HG02610 (cell line): Measurements from ENCODE around the gene GPRIN2.
"Not testable (repeated sequence)": the region's sequence is repeated elsewhere in the genome, so short reads cannot be mapped to it uniquely, and the experiment has no call there.

Experiments
- ATAC-seq: cut with Tn5 transposase; IDR thresholded peaks from one replicate; pipeline ENCODE4 v1.9.1; 2021; ENCODE audit warnings: mild to moderate bottlenecking, moderate library complexity; ENCODE audit not compliant: unreplicated experiment

The GPRIN2 gene

DNA sequence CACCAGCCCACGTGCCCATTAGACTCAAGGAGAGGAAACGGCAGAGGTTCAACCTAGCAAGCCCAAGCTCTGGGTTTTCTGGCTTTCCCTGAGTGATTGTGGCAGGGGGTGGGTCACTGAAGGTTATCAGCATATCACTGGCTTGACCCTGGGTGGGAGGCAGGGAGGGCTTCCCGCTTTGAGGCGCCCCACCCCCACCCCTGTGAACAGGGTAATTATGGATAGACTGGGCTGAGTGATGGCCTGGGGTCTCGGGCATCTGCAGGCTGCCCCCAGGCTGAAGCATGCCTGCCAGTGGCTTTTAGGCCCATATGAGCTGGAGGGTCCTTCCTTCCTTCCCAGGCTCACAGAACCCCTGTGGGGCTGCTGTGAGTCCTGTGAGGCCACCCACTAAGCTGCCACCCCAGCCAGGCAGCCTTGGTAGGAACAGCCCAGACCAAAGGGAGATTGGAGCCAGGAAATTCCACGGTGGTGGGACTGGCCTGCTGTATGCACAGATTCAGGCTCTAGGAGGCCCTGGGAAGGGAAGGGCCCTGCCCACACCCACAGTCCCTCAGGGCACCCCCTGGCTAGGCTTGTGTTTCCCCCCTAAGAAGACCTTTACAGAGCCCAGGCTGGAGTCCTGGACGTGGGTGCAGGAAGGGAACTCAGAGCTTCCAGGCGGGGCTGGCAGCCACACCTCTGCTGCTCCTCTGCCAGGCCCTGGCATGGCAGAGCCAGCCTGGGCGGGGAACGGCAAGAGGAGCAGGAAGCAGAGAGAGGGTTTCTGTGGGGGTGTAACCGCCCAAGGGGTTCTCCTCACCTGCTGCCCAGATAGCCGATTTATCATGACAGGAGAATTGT is 33.1 kb downstream of the GPRIN2 start:
- ATAC-seq = no peak

GRCh38 chr10:46522295-46523118 is 34.0 kb downstream of the GPRIN2 start:
- ATAC-seq = no peak

GRCh38 chr10:46520941-46521340 is 35.5 kb downstream of the GPRIN2 start:
- ATAC-seq = no peak

DNA sequence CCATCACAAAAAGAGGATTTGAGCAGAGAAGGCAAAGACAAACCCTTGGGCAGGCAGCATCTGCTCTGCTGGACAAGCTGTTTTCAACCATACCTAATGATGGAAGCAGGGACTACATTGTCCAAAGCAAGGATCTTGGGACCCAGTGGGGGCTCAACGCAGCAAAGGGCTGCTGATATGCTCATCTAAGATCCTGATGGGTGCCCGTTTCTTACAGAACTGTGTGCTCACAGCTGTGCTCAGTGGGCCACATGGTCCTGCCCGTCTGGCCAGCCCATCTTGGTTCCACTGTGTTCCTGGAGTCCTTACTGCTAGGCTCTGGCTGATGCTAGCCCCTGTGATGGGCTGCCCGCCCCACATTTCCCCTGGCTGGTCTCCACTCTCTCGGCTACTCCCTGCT is 36.1 kb downstream of the GPRIN2 start:
- no peak for ATAC-seq

GRCh38 chr10:46518028-46518725 is 38.3 kb downstream of the GPRIN2 start:
- ATAC-seq = no peak

DNA sequence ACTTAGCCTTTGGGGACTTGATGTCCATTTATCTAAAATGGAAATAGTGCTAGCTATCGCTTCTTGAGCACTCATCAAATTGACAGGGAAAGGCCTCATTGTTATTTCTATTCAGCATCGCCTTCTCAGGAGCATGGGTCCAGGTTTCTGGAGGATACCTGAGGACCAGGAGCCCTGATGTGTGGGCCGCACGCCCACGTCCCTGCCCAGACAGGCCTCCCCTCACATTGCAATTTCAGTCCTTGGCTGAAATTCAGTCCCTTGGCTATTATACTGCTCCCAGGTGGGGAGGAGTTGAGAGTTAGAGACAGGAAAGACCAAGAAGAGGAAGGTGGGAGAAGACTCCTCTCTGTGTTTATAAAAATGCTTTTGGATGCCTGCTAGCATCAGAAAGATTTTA is 38.9 kb downstream of the GPRIN2 start:
- ATAC-seq = no peak

DNA sequence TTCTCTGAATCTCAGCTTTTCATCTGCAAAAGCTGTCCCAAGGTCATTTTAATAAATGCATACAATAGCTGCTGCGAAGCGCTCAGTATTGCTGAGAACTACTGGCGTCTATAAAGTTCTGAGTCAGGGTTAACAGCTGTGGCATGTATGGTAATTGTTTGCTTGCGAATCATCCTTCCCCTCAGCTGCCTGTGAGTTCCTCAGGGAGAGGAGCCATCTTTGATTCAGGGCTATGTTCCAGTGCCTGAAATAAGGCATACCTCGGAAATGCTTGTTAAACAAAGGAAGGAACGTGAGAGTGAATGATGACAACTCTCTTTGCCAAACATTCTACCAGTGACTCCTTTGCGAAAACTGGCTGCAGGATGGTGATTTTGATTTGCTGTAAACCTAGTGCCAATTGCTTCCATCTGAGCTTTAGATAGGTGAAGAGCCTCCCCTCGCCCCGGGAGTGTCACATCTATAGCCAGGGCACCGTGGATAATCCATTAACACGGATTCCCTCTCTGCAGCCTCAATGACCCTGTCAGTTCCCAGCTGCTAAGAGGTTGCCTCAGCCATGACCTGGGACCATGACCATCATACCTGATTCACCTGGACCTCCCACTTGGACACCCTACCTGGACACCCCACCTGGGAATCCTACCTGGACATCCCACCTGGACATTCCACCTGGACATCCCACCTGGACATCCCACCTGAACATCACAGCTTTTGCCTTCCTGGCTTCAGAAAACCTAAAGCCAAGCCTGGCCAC is 39.6 kb downstream of the GPRIN2 start:
- no peak for ATAC-seq

DNA sequence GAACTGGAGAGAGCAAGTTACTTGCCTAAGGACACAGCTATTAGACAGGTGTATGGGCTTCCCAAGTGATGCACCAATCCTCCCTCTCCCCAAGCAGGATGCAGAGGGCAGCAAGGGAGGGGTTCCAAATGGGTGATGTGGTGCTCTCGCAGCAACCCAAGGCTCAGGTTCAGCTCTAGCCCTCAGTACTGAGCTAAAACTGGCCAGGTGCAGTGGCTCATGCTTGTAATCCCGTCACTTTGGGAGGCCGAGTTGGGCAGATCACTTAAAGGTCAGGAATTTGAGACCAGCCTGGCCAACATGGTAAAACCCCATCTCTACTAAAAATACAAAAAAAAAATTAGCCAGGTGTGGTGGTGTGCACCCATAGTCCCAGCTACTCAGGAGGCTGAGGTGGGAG is 40.7 kb downstream of the GPRIN2 start:
- no peak for ATAC-seq

DNA sequence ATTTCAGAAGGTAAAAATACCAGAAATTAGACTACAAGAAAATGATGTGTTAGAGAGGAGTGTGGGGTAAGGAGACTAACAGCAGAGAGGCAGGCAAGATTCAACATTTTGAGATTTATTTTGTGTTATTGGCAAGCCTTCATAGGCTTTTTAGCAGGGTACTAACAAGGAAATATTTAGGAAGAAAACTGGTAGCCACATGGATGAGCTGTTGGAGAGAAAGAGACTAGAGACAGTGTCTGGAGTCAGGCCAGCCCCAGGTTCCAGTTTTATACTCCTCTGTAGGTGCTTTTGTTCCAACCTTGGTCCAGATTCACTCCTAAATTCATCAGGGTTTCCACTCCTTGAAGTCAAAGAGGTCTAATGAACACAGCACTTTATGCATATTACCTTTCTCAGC is 41.1 kb downstream of the GPRIN2 start:
- no peak for ATAC-seq

GRCh38 chr10:46514899-46515298 is 41.6 kb downstream of the GPRIN2 start:
- ATAC-seq = no peak

- ATAC-seq = no peak
Measured at GRCh38 chr10:46514431-46514861, 42.0 kb downstream of the GPRIN2 start.

DNA sequence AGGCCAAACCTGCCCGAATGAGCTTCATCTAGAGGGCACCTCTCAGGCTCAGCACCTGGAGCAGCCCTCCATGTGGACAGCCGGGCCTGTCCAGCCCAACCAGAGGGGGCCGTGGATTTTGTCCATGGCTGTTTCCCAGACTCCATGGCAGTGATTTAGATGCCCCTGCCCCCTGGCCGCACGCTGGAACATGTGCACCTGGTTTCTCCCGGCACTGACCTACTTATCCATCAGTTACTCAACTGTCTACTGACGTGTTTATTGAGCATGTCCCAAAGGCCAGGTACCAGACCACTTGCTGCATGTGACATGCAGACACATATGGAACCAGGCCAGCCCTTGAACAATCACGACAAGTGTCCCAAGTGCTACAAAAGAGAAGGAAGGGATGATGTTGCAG is 43.1 kb downstream of the GPRIN2 start:
- not testable (repeated sequence) for ATAC-seq

GRCh38 chr10:46512725-46513124 is 43.7 kb downstream of the GPRIN2 start:
- ATAC-seq = not testable (repeated sequence)

GRCh38 chr10:46512002-46512401 is 44.5 kb downstream of the GPRIN2 start:
- not testable (repeated sequence) for ATAC-seq
